Caco-2 (cell line): ENCODE measurements around the gene MGAT5B. TPM values are rescaled to one million over a fixed set of nuclear protein-coding genes. Genes with fewer than 3 reads are reported as not detected.
"Not testable (repeated sequence)": the region's sequence is repeated elsewhere in the genome, so short reads cannot be mapped to it uniquely, and the experiment has no call there.

Experiments used
- BruUV-seq: library from RNA; stranded (reverse); fragments of 400-500 nt; replicated peaks from 2 replicates; lab custom pipeline; 2021; lab: Mats Ljungman, UMichigan
- CTCF ChIA-PET: fragments of 300-600 bp; sonication (Branson Sonifier 250); formaldehyde crosslinking; loops from one replicate; lab custom pipeline; 2022; ENCODE audit warnings: antibody characterized with exemption; lab: Charles Lee
- POLR2A ChIA-PET: fragments of 300-600 bp; sonication (Branson Sonifier 250); formaldehyde crosslinking; loops from one replicate; lab custom pipeline; 2022; ENCODE audit warnings: antibody characterized with exemption; lab: Charles Lee
- DNase-seq, 2 experiments: peaks; one replicate each; pipeline versions ENCODE4 v3.0.0 to v3.0.0-alpha.2; 2020 to 2022
- H3K27me3 ChIP-seq: replicated peaks from 2 replicates; pipeline ENCODE4 v1.6.0; 2011; ENCODE audit warnings: low read length; ENCODE audit not compliant: control insufficient read depth, insufficient read depth
- H3K36me3 ChIP-seq: 2 replicates; pipeline ENCODE4 v1.5.1; 2011; ENCODE audit warnings: low read length; ENCODE audit not compliant: control insufficient read depth, insufficient read depth
- H3K4me1 ChIP-seq: fragments of 250-450 bp; sonication (Bioruptor Pico); 2 replicates; pipeline ENCODE4 v1.5.1; 2020; ENCODE audit warnings: mild to moderate bottlenecking
- H3K4me3 ChIP-seq: 2 replicates; pipeline ENCODE4 v1.5.1; 2011; ENCODE audit warnings: low read depth, mild to moderate bottlenecking, control low read depth, low read length
- H3K9me3 ChIP-seq: fragments of 250-450 bp; sonication (Bioruptor Pico); 2 replicates; pipeline ENCODE4 v1.5.1; 2020; ENCODE audit warnings: mild to moderate bottlenecking, moderate library complexity
- H3K27ac Mint-ChIP-seq: one replicate; pipeline ENCODE4 v1.8.0; 2022; ENCODE audit warnings: mixed read lengths; ENCODE audit not compliant: unreplicated experiment
- H3K27me3 Mint-ChIP-seq: one replicate; pipeline ENCODE4 v1.8.0; 2022; ENCODE audit warnings: mixed read lengths; ENCODE audit not compliant: insufficient read depth, unreplicated experiment
- H3K36me3 Mint-ChIP-seq: one replicate; pipeline ENCODE4 v1.8.0; 2022; ENCODE audit warnings: mild to moderate bottlenecking, mixed read lengths; ENCODE audit not compliant: insufficient read depth, unreplicated experiment
- H3K4me1 Mint-ChIP-seq: one replicate; pipeline ENCODE4 v1.8.0; 2022; ENCODE audit warnings: low read depth, mixed read lengths; ENCODE audit not compliant: unreplicated experiment
- H3K4me3 Mint-ChIP-seq: one replicate; pipeline ENCODE4 v1.8.0; 2022; ENCODE audit warnings: mild to moderate bottlenecking, moderate library complexity, mixed read lengths; ENCODE audit not compliant: unreplicated experiment
- H3K9me3 Mint-ChIP-seq: one replicate; pipeline ENCODE4 v1.8.0; 2022; ENCODE audit warnings: mixed read lengths; ENCODE audit not compliant: unreplicated experiment
- intact Hi-C: fragments of 100-400 bp; cut with micrococcal nuclease; formaldehyde crosslinking; loops from one replicate; pipeline ENCODE4 v1.10.0; 2022; ENCODE audit not compliant: unreplicated experiment
- total RNA-seq: library from RNA; stranded (reverse); gene quantifications from 2 replicates; pipeline ENCODE4 v1.2.3, GENCODE V29; 2022
- TF ChIP-seq, protein P1 (sequence below), 2 experiments: fragments of 200-600 bp in 1 of 2; IDR thresholded peaks; 1 replicate in 1 of 2; 2 replicates in 1 of 2; pipeline versions ENCODE4 v1.5.1 to v1.8.0; 2011 to 2022; ENCODE audit warnings: antibody characterized with exemption in 1 of 2, control low read depth in 1 of 2, inconsistent platforms in 1 of 2, low read depth in 1 of 2, low read length in 1 of 2, mild to moderate bottlenecking in 1 of 2, moderate library complexity in 1 of 2; ENCODE audit not compliant: insufficient read depth in 1 of 2, severe bottlenecking in 1 of 2, unreplicated experiment in 1 of 2

Gene MGAT5B
- total RNA-seq, 1 experiment from 2014 or later = 9.1 TPM

- Histone ChIP-seq H3K4me3 (no peak overlapping the region), H3K36me3 (no peaks in the 10 kb centered on the region), H3K4me1 (peaks cover 3% of the 10 kb centered on the region; the same call in 1 of the 2 replicates), H3K27me3 (no peaks in the 10 kb centered on the region), H3K9me3 (peaks cover 12% of the 10 kb centered on the region; the same call in 1 of the 2 replicates)
- Mint-ChIP-seq H3K4me1 (peaks cover 8% of the 10 kb centered on the region), H3K4me3 (no peak overlapping the region), H3K36me3 (no peaks in the 10 kb centered on the region), H3K9me3 (peaks cover 12% of the 10 kb centered on the region), H3K27ac (no peak overlapping the region), H3K27me3 (no peaks in the 10 kb centered on the region)
- BruUV-seq = no TSS peak
- intact Hi-C loops = no loop called here
- TF ChIP-seq, protein P1, sequence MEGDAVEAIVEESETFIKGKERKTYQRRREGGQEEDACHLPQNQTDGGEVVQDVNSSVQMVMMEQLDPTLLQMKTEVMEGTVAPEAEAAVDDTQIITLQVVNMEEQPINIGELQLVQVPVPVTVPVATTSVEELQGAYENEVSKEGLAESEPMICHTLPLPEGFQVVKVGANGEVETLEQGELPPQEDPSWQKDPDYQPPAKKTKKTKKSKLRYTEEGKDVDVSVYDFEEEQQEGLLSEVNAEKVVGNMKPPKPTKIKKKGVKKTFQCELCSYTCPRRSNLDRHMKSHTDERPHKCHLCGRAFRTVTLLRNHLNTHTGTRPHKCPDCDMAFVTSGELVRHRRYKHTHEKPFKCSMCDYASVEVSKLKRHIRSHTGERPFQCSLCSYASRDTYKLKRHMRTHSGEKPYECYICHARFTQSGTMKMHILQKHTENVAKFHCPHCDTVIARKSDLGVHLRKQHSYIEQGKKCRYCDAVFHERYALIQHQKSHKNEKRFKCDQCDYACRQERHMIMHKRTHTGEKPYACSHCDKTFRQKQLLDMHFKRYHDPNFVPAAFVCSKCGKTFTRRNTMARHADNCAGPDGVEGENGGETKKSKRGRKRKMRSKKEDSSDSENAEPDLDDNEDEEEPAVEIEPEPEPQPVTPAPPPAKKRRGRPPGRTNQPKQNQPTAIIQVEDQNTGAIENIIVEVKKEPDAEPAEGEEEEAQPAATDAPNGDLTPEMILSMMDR (IDR thresholded peaks at IDR 0.05; ENCODE audit: insufficient read depth in 1 of 2, low read depth in 1 of 2, low read length in 1 of 2, severe bottlenecking in 1 of 2, unreplicated experiment in 1 of 2) = no peak
- DNase-seq = no peak
- ChIA-PET POLR2A (interaction anchor here (0.7 kb wide), 1 partner anchor 279 kb away, joined by 3 read pairs; no protein-coding TSS in a partner anchor), CTCF (no interaction called here)
These were observed 103.9 kb downstream of the MGAT5B start for GRCh38 chr17:76972046-76972641.

- no peaks in the 10 kb centered on the region for H3K27me3 ChIP-seq
- ChIA-PET CTCF (no interaction called here), POLR2A (no interaction called here)
- BruUV-seq = no TSS peak
- DNase-seq = no peak
- no peak overlapping the region for H3K27ac Mint-ChIP-seq
- H3K36me3 Mint-ChIP-seq = no peaks in the 10 kb centered on the region
- peaks cover 21% of the 10 kb centered on the region for H3K9me3 ChIP-seq
- intact Hi-C loops = no loop called here
- peaks cover 8% of the 10 kb centered on the region for H3K4me1 Mint-ChIP-seq
- H3K36me3 ChIP-seq = no peaks in the 10 kb centered on the region
- H3K4me3 ChIP-seq = no peak overlapping the region
- no peak overlapping the region for H3K4me3 Mint-ChIP-seq
- peaks cover 3% of the 10 kb centered on the region; the same call in 1 of the 2 replicates for H3K4me1 ChIP-seq
- H3K27me3 Mint-ChIP-seq = no peaks in the 10 kb centered on the region
- H3K9me3 Mint-ChIP-seq = peaks cover 16% of the 10 kb centered on the region
- TF ChIP-seq, protein P1 (IDR thresholded peaks at IDR 0.05; ENCODE audit: insufficient read depth in 1 of 2, low read depth in 1 of 2, low read length in 1 of 2, severe bottlenecking in 1 of 2, unreplicated experiment in 1 of 2) = no peak
These were observed 104.8 kb downstream of the MGAT5B start for GRCh38 chr17:76973040-76973439.

DNA sequence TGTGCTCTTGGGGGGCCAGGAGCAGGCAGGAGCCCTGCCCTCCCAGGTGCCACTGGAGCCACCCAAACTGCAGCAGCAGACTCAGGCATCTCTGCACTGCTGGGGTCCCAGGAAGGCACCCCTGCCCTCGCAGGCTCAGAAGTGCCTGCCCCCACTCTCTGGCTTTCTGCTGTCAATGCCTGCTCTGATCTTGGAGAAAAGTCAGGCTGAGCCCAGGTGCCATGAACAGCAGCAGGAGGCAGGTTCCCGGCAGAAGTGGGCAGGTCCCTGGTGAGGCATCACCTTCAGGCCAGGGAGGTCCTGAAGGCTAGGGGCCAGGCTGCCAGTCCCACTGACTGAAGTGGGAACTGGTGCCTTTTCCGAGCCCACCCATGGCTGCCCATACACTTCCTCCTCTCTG lies 106.5 kb downstream of the MGAT5B start:
- POLR2A ChIA-PET = no interaction called here
- TF ChIP-seq, protein P1 (IDR thresholded peaks at IDR 0.05; ENCODE audit: insufficient read depth in 1 of 2, low read depth in 1 of 2, low read length in 1 of 2, severe bottlenecking in 1 of 2, unreplicated experiment in 1 of 2) = no peak
- CTCF ChIA-PET = no interaction called here

DNA sequence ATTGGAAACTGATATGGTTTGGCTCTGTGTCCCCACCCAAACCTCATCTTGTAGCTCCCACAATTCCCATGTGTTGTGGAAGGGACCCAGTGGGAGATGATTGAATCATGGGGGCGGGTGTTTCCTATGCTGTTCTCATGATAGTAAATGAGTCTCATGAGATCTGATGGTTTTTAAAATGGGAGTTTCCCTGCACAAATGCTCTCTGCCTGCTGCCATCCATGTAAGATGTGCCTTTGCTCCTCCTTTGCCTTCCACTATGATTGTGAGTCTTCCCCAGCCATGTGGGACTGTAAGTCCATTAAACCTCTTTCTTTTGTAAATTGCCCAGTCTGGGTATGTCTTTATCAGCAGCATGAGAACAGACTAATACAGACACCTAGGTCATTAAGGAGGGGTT lies 109.8 kb downstream of the MGAT5B start:
- POLR2A ChIA-PET = interaction anchor here (0.6 kb wide), 1 partner anchor 1935 kb away, joined by 4 read pairs; no protein-coding TSS in a partner anchor
- not testable (repeated sequence) for H3K36me3 Mint-ChIP-seq, BruUV-seq

More for the DNA sequence above, 106.5 kb downstream of the MGAT5B start:
- Histone ChIP-seq H3K4me1 (peaks cover 3% of the 10 kb centered on the region; the same call in 1 of the 2 replicates), H3K36me3 (no peaks in the 10 kb centered on the region), H3K27me3 (no peaks in the 10 kb centered on the region), H3K9me3 (peaks cover 27% of the 10 kb centered on the region), H3K4me3 (no peak overlapping the region)
- no peak for DNase-seq
- BruUV-seq = no TSS peak
- Mint-ChIP-seq H3K4me1 (peaks cover 4% of the 10 kb centered on the region), H3K4me3 (no peak overlapping the region), H3K27ac (no peak overlapping the region), H3K27me3 (no peaks in the 10 kb centered on the region), H3K9me3 (peaks cover 27% of the 10 kb centered on the region), H3K36me3 (no peaks in the 10 kb centered on the region)
- intact Hi-C loops = no loop called here

More for the DNA sequence above, 109.8 kb downstream of the MGAT5B start:
- H3K36me3 ChIP-seq, intact Hi-C loops, H3K4me1 ChIP-seq, CTCF ChIA-PET, H3K4me1 Mint-ChIP-seq, H3K27ac Mint-ChIP-seq, DNase-seq, H3K4me3 Mint-ChIP-seq, H3K27me3 Mint-ChIP-seq, H3K4me3 ChIP-seq, H3K27me3 ChIP-seq: not testable (repeated sequence)
- peaks cover 27% of the 10 kb centered on the region for H3K9me3 Mint-ChIP-seq
- peaks cover 27% of the 10 kb centered on the region for H3K9me3 ChIP-seq
